Body of pancreas (tissue), 4 donors: ENCODE data around the gene GLIS2. TPM values are rescaled to one million over a fixed set of nuclear protein-coding genes. Genes with fewer than 3 reads are reported as not detected.

Experiments used
- ATAC-seq: fragments of 150-250 bp; one replicate; pipeline ENCODE4 v1.9.1; 2016
- DNase-seq, 4 donors: peaks; one replicate each; pipeline ENCODE4 v3.0.0-alpha.2; 2019
- H3K27ac ChIP-seq, 4 donors: fragments of 200-600 bp; sonication (generic); 1 replicate in 3 of 4; 2 replicates in 1 of 4; pipeline versions ENCODE4 v1.5.1 to v1.6.1; 2016 to 2019; ENCODE audit warnings: mild to moderate bottlenecking in 1 of 4, mixed read lengths in 1 of 4, moderate library complexity in 1 of 4
- H3K27me3 ChIP-seq, 2 donors: fragments of 200-600 bp; sonication (generic); one replicate each; pipeline ENCODE4 v1.6.0; 2016; ENCODE audit warnings: mild to moderate bottlenecking in 1 of 2
- H3K36me3 ChIP-seq, 2 donors: fragments of 200-600 bp; sonication (generic); replicated peaks in 1 of 2; 2 replicates each; pipeline ENCODE4 v1.5.1; 2016; ENCODE audit warnings: low read depth in 2 of 2; ENCODE audit not compliant: insufficient read depth in 1 of 2
- H3K4me1 ChIP-seq: fragments of 200-600 bp; sonication (generic); one replicate; pipeline ENCODE4 v1.6.0; 2016
- H3K4me3 ChIP-seq, 2 donors: fragments of 200-600 bp; sonication (generic); 1 replicate in 1 of 2; 2 replicates in 1 of 2; pipeline ENCODE4 v1.5.1; 2016 to 2019
- H3K9me3 ChIP-seq, 3 donors: fragments of 200-600 bp; sonication (generic); 1 replicate in 2 of 3; 2 replicates in 1 of 3; pipeline ENCODE4 v1.5.1; 2016
- CTCF ChIP-seq, 7 experiments: fragments of 450-650 bp in 4 of 7; fragments of 200-600 bp in 3 of 7; sonication (generic) in 3 of 7; IDR thresholded peaks; one replicate each; pipeline ENCODE4 v1.5.1; 2016 to 2019; ENCODE audit warnings: antibody characterized with exemption in 7 of 7
- POLR2A ChIP-seq, 3 donors: fragments of 450-650 bp; IDR thresholded peaks; one replicate each; pipeline ENCODE4 v1.6.1; 2016; ENCODE audit warnings: antibody characterized with exemption in 3 of 3, mild to moderate bottlenecking in 2 of 3
- WGBS, 2 donors: methylation state at CpG; one replicate each; pipeline ENCODE4 v1.1.5; 2017; 5-methylcytosine and 5-hydroxymethylcytosine counted together
- intact Hi-C: fragments of 100-400 bp; cut with DNase I; formaldehyde crosslinking; loops from one replicate; pipeline ENCODE4 v1.15.1; 2023
- total RNA-seq, 2 donors: library from RNA; depleted of rRNA; stranded (reverse); fragments of >200 nt; gene quantifications; one replicate each; pipeline ENCODE4 v1.1.0, GENCODE V29; 2016

GLIS2 gene
- total RNA-seq, 2 donors from 2014 or later = 6.0 to 6.3 TPM

- Histone ChIP-seq H3K36me3 (no peaks in the 10 kb centered on the region), H3K4me3 (no peak overlapping the region), H3K27ac (no peak overlapping the region), H3K27me3 (no peaks in the 10 kb centered on the region), H3K4me1 (peaks cover 9% of the 10 kb centered on the region), H3K9me3 (no peaks in the 10 kb centered on the region)
- peak; percentile 85 to 98 (median 94) for TF ChIP-seq CTCF (IDR thresholded peaks at IDR 0.05)
- no peak for TF ChIP-seq POLR2A (IDR thresholded peaks at IDR 0.05)
- peak; percentile 74 to 87 (median 77) for DNase-seq
- intact Hi-C loops = no loop called here
- peak; percentile 85 for ATAC-seq
- 10 to 26% methylated on average over 6 to 22 of the region's 22 CpGs for WGBS, 2 donors
These were observed 27.5 kb upstream of the GLIS2 start for GRCh38 chr16:4288148-4288921.

- ATAC-seq = no peak
- intact Hi-C loops = loop anchor here (5.0 to 10.0 kb wide), 2 partner anchors 42 to 114 kb away; no protein-coding TSS in a partner anchor
These were observed 25.5 kb upstream of the GLIS2 start for GRCh38 chr16:4290236-4290830.

GRCh38 chr16:4291699-4292098, 24.2 kb upstream of the GLIS2 start:
- ATAC-seq (no peak), DNase-seq (no peak)
- Histone ChIP-seq H3K27ac (no peak overlapping the region), H3K4me1 (peaks cover 19% of the 10 kb centered on the region), H3K27me3 (no peaks in the 10 kb centered on the region), H3K4me3 (no peak overlapping the region), H3K36me3 (no peaks in the 10 kb centered on the region), H3K9me3 (no peaks in the 10 kb centered on the region)
- intact Hi-C loops = loop anchor here (5.0 to 10.0 kb wide), 2 partner anchors 41 to 113 kb away; no protein-coding TSS in a partner anchor
- no peak for TF ChIP-seq CTCF (IDR thresholded peaks at IDR 0.05)
- no peak for TF ChIP-seq POLR2A (IDR thresholded peaks at IDR 0.05)
- WGBS, 2 donors = 81% methylated on average over 3 to 4 of the region's 4 CpGs

More at GRCh38 chr16:4290236-4290830, 25.5 kb upstream of the GLIS2 start:
- Histone ChIP-seq H3K4me1 (peaks cover 19% of the 10 kb centered on the region), H3K27me3 (no peaks in the 10 kb centered on the region), H3K27ac (no peak overlapping the region), H3K9me3 (no peaks in the 10 kb centered on the region), H3K36me3 (no peaks in the 10 kb centered on the region), H3K4me3 (no peak overlapping the region)
- TF ChIP-seq POLR2A (IDR thresholded peaks at IDR 0.05) = no peak
- TF ChIP-seq CTCF (IDR thresholded peaks at IDR 0.05) = no peak
- no peak for DNase-seq
- 77 to 79% methylated on average over 8 of the region's 8 CpGs for WGBS, 2 donors

GRCh38 chr16:4293181-4293716, 22.6 kb upstream of the GLIS2 start:
- ATAC-seq (no peak), DNase-seq (no peak)
- 48 to 69% methylated on average over 6 to 14 of the region's 14 CpGs for WGBS, 2 donors
- H3K4me3 ChIP-seq = no peak overlapping the region
- H3K36me3 ChIP-seq = no peaks in the 10 kb centered on the region
- TF ChIP-seq CTCF (IDR thresholded peaks at IDR 0.05) (no peak), POLR2A (IDR thresholded peaks at IDR 0.05) (no peak)
- no peaks in the 10 kb centered on the region for H3K9me3 ChIP-seq
- H3K27me3 ChIP-seq = no peaks in the 10 kb centered on the region
- H3K27ac ChIP-seq = no peak overlapping the region
- intact Hi-C loops = loop anchor here (5.0 to 10.0 kb wide), 2 partner anchors 39 to 112 kb away; no protein-coding TSS in a partner anchor
- H3K4me1 ChIP-seq = peaks cover 15% of the 10 kb centered on the region
